Caco-2 (cell line): ENCODE results near the gene HIRA. TPM values are rescaled to one million over a fixed set of nuclear protein-coding genes. Genes with fewer than 3 reads are reported as not detected.

Source experiments
- BruUV-seq: library from RNA; stranded (reverse); fragments of 400-500 nt; replicated peaks from 2 replicates; lab custom pipeline; 2021; lab: Mats Ljungman, UMichigan
- CTCF ChIA-PET: fragments of 300-600 bp; sonication (Branson Sonifier 250); formaldehyde crosslinking; loops from one replicate; lab custom pipeline; 2022; ENCODE audit warnings: antibody characterized with exemption; lab: Charles Lee
- POLR2A ChIA-PET: fragments of 300-600 bp; sonication (Branson Sonifier 250); formaldehyde crosslinking; loops from one replicate; lab custom pipeline; 2022; ENCODE audit warnings: antibody characterized with exemption; lab: Charles Lee
- DNase-seq, 2 experiments: peaks; one replicate each; pipeline versions ENCODE4 v3.0.0 to v3.0.0-alpha.2; 2020 to 2022
- H3K27me3 ChIP-seq: replicated peaks from 2 replicates; pipeline ENCODE4 v1.6.0; 2011; ENCODE audit warnings: low read length; ENCODE audit not compliant: control insufficient read depth, insufficient read depth
- H3K36me3 ChIP-seq: 2 replicates; pipeline ENCODE4 v1.5.1; 2011; ENCODE audit warnings: low read length; ENCODE audit not compliant: control insufficient read depth, insufficient read depth
- H3K4me1 ChIP-seq: fragments of 250-450 bp; sonication (Bioruptor Pico); 2 replicates; pipeline ENCODE4 v1.5.1; 2020; ENCODE audit warnings: mild to moderate bottlenecking
- H3K4me3 ChIP-seq: 2 replicates; pipeline ENCODE4 v1.5.1; 2011; ENCODE audit warnings: low read depth, mild to moderate bottlenecking, control low read depth, low read length
- H3K9me3 ChIP-seq: fragments of 250-450 bp; sonication (Bioruptor Pico); 2 replicates; pipeline ENCODE4 v1.5.1; 2020; ENCODE audit warnings: mild to moderate bottlenecking, moderate library complexity
- H3K27ac Mint-ChIP-seq: one replicate; pipeline ENCODE4 v1.8.0; 2022; ENCODE audit warnings: mixed read lengths; ENCODE audit not compliant: unreplicated experiment
- H3K27me3 Mint-ChIP-seq: one replicate; pipeline ENCODE4 v1.8.0; 2022; ENCODE audit warnings: mixed read lengths; ENCODE audit not compliant: insufficient read depth, unreplicated experiment
- H3K36me3 Mint-ChIP-seq: one replicate; pipeline ENCODE4 v1.8.0; 2022; ENCODE audit warnings: mild to moderate bottlenecking, mixed read lengths; ENCODE audit not compliant: insufficient read depth, unreplicated experiment
- H3K4me1 Mint-ChIP-seq: one replicate; pipeline ENCODE4 v1.8.0; 2022; ENCODE audit warnings: low read depth, mixed read lengths; ENCODE audit not compliant: unreplicated experiment
- H3K4me3 Mint-ChIP-seq: one replicate; pipeline ENCODE4 v1.8.0; 2022; ENCODE audit warnings: mild to moderate bottlenecking, moderate library complexity, mixed read lengths; ENCODE audit not compliant: unreplicated experiment
- H3K9me3 Mint-ChIP-seq: one replicate; pipeline ENCODE4 v1.8.0; 2022; ENCODE audit warnings: mixed read lengths; ENCODE audit not compliant: unreplicated experiment
- CTCF ChIP-seq, 2 experiments: fragments of 200-600 bp in 1 of 2; IDR thresholded peaks; 1 replicate in 1 of 2; 2 replicates in 1 of 2; pipeline versions ENCODE4 v1.5.1 to v1.8.0; 2011 to 2022; ENCODE audit warnings: antibody characterized with exemption in 1 of 2, control low read depth in 1 of 2, inconsistent platforms in 1 of 2, low read depth in 1 of 2, low read length in 1 of 2, mild to moderate bottlenecking in 1 of 2, moderate library complexity in 1 of 2; ENCODE audit not compliant: insufficient read depth in 1 of 2, severe bottlenecking in 1 of 2, unreplicated experiment in 1 of 2
- intact Hi-C: fragments of 100-400 bp; cut with micrococcal nuclease; formaldehyde crosslinking; loops from one replicate; pipeline ENCODE4 v1.10.0; 2022; ENCODE audit not compliant: unreplicated experiment
- total RNA-seq: library from RNA; stranded (reverse); gene quantifications from 2 replicates; pipeline ENCODE4 v1.2.3, GENCODE V29; 2022

Gene HIRA
- total RNA-seq, 1 experiment from 2014 or later = 60.1 TPM

GRCh38 chr22:19287889-19288288, 143.6 kb downstream of the HIRA start:
- no peak overlapping the region for H3K4me3 Mint-ChIP-seq
- H3K27ac Mint-ChIP-seq = no peak overlapping the region
- DNase-seq = no peak
- POLR2A ChIA-PET = no interaction called here
- Histone ChIP-seq H3K27me3 (no peaks in the 10 kb centered on the region), H3K4me3 (no peak overlapping the region), H3K9me3 (no peaks in the 10 kb centered on the region), H3K4me1 (no peaks in the 10 kb centered on the region), H3K36me3 (no peaks in the 10 kb centered on the region)
- no TSS peak for BruUV-seq
- no peaks in the 10 kb centered on the region for H3K27me3 Mint-ChIP-seq
- TF ChIP-seq CTCF (IDR thresholded peaks at IDR 0.05; ENCODE audit: insufficient read depth in 1 of 2, low read depth in 1 of 2, low read length in 1 of 2, severe bottlenecking in 1 of 2, unreplicated experiment in 1 of 2) = no peak
- intact Hi-C loops = no loop called here
- H3K9me3 Mint-ChIP-seq = no peaks in the 10 kb centered on the region
- peaks cover 4% of the 10 kb centered on the region for H3K4me1 Mint-ChIP-seq
- H3K36me3 Mint-ChIP-seq = no peaks in the 10 kb centered on the region
- CTCF ChIA-PET = no interaction called here

- intact Hi-C loops = no loop called here
- DNase-seq = no peak
- no peak for TF ChIP-seq CTCF (IDR thresholded peaks at IDR 0.05; ENCODE audit: insufficient read depth in 1 of 2, low read depth in 1 of 2, low read length in 1 of 2, severe bottlenecking in 1 of 2, unreplicated experiment in 1 of 2)
- CTCF ChIA-PET = no interaction called here
- Histone ChIP-seq H3K4me1 (no peaks in the 10 kb centered on the region), H3K9me3 (no peaks in the 10 kb centered on the region), H3K4me3 (no peak overlapping the region), H3K27me3 (no peaks in the 10 kb centered on the region), H3K36me3 (no peaks in the 10 kb centered on the region)
- no peaks in the 10 kb centered on the region for H3K9me3 Mint-ChIP-seq
- no peak overlapping the region for H3K27ac Mint-ChIP-seq
- H3K4me1 Mint-ChIP-seq = peaks cover 4% of the 10 kb centered on the region
- no peaks in the 10 kb centered on the region for H3K36me3 Mint-ChIP-seq
- BruUV-seq = no TSS peak
- POLR2A ChIA-PET = no interaction called here
- no peaks in the 10 kb centered on the region for H3K27me3 Mint-ChIP-seq
- H3K4me3 Mint-ChIP-seq = no peak overlapping the region
These were observed 144.3 kb downstream of the HIRA start for GRCh38 chr22:19287076-19287707.

GRCh38 chr22:19285831-19286230, 145.7 kb downstream of the HIRA start:
- no peaks in the 10 kb centered on the region for H3K27me3 ChIP-seq
- TF ChIP-seq CTCF (IDR thresholded peaks at IDR 0.05; ENCODE audit: insufficient read depth in 1 of 2, low read depth in 1 of 2, low read length in 1 of 2, severe bottlenecking in 1 of 2, unreplicated experiment in 1 of 2) = no peak
- peaks cover 4% of the 10 kb centered on the region for H3K4me1 Mint-ChIP-seq
- DNase-seq = no peak
- H3K27me3 Mint-ChIP-seq = no peaks in the 10 kb centered on the region
- no peak overlapping the region for H3K4me3 Mint-ChIP-seq
- H3K9me3 Mint-ChIP-seq = no peaks in the 10 kb centered on the region
- H3K4me3 ChIP-seq = no peak overlapping the region
- no peaks in the 10 kb centered on the region for H3K4me1 ChIP-seq
- H3K36me3 Mint-ChIP-seq = no peaks in the 10 kb centered on the region
- H3K27ac Mint-ChIP-seq = no peak overlapping the region
- no peaks in the 10 kb centered on the region for H3K9me3 ChIP-seq
- intact Hi-C loops = no loop called here
- no TSS peak for BruUV-seq
- POLR2A ChIA-PET = no interaction called here
- no peaks in the 10 kb centered on the region for H3K36me3 ChIP-seq
- CTCF ChIA-PET = no interaction called here

Other genes with a start within 250 kb of the HIRA start
- 7.8 and 7.9 TPM in 2 replicates for gene CLTCL1, start 140.0 kb downstream of the HIRA start, total RNA-seq
- gene MRPL40, start 812 bp upstream of the HIRA start, total RNA-seq = 42.6 and 42.7 TPM in 2 replicates
- 30.7 and 36.1 TPM in 2 replicates for gene C22orf39, start 16.0 kb upstream of the HIRA start, total RNA-seq
- 102 and 108 TPM in 2 replicates for gene UFD1, start 47.5 kb upstream of the HIRA start, total RNA-seq
- gene CDC45, start 48.2 kb upstream of the HIRA start, total RNA-seq = 41.7 and 44.6 TPM in 2 replicates
- not detected in 2 replicates for gene CLDN5, start 92.7 kb upstream of the HIRA start, total RNA-seq